Measurements from ENCODE around the gene RFX2.

Gene RFX2

DNA sequence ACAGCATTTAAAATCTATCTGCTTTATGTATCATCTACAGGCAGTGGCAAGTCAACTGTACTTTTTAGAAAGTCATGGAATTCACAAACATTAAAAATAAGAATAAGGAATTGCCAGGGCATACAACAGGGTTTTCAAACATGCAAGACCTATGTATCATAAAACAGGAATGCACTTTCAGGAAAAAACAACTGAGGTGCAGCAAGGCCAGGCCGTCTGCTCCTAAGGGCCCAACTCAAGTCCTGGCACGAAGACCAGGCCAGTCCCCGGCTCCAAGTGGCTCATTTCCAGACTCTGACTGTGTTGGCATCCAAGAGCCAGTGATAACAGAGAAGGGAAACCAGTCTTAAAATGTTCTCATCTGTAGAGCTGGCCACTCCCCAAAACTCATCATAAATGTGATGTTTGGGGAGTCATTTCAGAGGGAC lies 7.1 kb downstream of the RFX2 start:
- peak; percentile 94 for DNase-seq

DNA sequence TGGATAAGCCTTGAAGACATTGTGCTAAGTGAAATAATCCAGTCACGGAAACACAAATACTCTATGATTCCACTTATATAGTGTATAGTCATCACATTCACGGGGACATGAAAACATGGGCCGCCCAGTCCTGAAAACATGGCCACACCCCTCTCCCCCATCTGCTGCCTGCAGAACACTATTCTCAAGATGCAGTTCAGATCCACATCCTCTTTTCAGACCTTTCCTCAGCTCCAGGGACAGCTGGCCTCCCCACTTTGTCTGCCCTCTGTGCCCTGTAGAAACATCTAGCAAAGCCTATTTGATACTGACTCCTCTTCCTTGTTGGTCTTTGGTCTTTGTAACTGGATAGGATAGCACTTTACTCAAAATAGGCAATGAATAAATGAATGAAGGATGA lies 8.3 kb downstream of the RFX2 start:
- no peak for DNase-seq

DNA sequence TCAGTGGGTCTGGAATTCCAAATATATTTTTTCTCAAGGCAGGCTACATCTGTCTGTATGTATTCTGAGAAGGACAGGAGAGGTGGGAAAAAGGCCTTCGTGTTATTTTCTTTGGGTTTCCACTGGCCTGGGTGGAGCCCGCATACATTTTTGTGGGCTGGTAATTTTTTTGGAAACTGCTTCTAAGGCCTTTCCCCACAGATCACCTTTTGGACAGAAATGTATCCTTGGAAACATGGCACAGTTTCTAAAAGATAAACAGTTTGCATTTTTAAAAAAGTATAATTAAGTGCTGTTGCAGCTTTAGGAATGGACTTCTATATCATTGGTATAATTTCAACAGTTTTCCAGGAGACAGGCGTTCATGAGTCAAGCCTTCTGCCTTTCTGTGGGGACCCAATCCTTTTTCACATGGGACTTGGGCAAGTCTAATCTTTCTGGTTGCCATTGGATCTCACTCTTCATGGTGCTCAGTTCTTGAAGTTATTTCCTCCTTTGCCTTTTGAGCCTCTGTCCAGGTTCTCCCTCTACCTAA lies 8.9 kb downstream of the RFX2 start:
- no peak for DNase-seq

DNA sequence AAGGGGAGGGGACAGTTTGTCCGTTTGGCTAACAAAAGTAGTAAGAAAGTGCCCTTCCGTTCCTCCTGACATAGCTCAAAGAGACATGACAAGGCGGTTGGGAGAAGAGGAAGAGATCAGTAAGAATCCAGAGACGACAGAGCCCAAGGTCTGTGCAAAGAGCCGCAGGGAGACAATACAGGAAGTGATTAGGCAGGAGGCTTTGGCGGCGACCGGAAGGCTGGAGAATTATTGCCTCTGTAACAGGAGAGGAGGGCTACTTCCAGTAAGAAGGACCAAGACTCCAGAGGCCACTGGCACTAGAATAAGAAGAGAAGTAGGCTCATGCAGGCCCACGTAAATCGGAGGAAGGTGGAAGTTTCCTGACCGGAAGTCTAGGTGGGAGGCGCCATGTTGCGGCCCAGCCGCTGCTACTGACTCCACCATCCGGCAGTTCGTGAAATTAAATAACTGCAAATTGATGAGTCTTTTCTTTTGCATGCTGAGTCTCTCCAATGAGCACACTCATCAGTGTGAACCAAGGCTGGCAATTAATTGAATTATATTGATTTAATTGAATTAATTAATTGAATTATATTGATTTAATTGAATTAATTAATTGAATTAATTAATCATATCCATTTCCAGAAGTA lies 9.9 kb downstream of the RFX2 start:
- DNase-seq, result no peak

DNA sequence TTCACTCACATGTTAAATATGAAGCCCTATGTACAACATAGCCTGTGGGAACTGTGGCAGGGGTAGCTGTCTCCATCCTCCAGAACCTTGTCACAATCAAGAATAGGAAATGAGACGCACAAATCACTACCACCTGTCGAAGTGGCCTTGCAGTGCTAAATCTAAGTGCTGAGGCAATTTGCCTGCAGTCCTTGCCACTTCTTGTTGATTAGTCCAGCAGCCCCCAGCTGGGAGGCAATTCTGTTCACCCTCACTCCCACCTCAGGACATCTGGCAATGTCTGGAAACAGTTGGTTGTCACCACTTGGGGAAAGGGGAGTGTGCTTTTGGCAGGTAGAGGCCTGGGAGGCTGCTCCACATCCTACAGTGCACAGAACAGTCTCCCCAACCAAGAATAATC lies 10.7 kb downstream of the RFX2 start:
- DNase-seq, result no peak

DNA sequence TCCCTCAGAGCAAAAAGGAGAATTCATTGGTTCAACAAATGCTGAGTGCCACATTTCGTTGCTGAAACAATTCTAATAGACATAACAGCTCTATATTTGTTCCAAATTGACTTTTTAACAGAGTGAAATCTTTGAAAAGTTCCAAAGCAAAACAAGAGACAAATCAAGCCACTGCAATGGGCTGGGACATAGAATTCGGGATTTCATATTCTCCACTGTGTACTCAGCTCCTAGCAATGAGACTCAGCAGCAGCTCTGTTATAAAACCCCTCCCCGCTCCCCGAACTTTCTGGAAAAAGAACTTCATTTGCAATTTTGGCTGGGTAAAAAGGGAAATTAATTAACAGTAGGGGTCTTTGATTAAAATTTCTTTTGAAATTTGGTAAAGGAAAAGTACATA lies 11.3 kb downstream of the RFX2 start:
- DNase-seq, result no peak

DNA sequence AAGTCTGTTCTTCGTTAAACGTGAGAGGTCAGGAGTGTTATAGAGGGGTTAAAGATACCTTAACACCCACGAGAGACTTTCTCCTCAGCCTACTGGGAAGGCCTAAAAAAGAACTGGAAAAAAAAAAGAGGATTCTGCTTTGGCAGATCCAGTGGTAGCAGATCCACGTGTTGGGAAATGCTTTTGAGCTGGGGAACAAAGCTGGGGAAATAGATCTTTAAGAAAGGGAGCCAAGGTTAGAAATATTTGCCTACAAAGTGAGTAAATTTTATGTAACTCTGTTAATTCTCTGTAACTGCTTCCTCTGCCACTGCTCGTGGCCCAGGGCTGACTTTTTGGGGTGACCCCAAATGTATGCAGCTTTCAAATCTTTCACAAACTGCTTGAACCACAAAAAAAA lies 11.7 kb downstream of the RFX2 start:
- no peak for DNase-seq

DNA sequence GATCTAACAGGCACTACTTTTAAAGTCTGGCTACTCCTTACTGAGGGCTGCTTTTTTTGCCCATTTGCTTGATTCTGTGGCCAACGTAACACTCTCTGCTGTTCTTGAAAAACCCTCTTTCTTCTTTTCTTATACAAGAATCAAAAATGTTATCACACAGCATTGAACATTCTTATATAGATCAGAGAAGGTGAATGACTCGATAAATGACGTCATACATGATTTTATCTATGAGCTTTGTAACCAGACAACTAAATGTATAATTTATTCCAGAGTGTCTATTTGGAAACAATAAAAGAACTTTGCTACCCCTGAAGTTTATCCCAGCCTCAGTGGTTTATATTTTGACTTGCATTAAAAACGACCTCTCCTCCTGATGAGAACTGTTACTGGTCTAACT lies 12.4 kb downstream of the RFX2 start:
- no peak for DNase-seq

DNA sequence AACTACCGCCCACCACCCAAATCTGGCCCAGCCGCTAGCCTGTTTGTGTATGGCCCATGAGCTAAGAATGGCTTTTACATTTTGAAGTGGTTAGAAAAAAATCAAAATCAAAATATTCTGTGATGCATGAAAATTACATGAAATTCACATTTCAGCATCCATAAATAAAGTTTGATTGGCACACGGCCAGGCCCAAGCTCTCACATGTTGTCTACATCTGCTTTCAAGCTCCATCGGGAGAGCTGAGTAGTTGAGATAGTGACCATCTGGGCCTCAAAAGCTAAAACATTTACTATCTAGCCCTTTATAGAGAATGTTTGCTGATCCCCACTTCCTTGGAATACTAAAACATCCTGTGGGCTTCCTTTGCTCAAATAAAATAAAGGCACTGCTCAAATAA lies 14.5 kb downstream of the RFX2 start:
- DNase-seq, result no peak

DNA sequence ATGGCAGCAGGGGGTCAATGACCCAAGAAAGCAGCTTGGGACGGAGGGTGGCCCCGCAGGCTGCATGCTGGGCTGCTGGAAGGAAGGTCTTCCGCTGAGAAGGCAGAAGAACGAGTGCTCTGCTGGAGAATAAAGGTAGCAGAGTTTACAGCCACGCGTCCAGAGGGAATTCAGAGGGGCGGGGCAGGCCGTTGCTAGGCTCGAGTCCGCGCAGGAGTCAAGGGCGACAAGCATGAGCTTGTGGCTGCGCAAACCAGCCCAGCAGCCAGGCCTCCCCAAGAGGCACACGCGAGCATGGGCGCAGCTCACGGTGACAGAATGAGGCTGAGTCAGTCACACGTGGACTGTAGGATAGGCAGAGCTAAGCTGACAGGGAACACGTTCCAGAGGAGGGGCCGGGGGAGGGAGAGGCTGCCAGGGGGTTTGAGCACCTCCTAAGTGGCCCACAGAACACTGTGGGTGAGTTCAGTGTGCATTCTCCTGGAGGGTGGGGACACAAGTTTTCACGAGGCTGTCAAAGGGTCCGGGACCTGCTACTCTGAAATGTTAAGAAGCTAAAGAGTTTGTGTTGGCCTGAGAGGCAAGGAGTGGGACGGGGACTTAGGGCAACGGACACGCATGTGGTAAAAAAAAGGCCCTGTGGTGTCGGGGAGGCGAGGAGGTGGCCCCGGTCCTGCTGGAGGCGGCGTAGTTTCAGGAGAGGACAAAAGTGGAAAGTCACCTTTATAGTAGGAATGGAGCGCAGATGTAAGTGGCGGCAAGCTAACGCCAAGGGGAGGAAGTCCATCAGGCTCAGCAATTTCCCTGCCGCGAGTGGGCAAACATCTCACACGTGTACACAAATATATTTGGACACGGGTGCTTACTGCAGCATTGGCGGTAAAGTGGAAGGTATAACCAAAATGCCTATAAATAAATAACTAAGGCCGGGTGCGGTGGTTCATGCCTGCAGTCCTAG lies 17.7 kb downstream of the RFX2 start:
- peak; percentile 88 for DNase-seq

DNA sequence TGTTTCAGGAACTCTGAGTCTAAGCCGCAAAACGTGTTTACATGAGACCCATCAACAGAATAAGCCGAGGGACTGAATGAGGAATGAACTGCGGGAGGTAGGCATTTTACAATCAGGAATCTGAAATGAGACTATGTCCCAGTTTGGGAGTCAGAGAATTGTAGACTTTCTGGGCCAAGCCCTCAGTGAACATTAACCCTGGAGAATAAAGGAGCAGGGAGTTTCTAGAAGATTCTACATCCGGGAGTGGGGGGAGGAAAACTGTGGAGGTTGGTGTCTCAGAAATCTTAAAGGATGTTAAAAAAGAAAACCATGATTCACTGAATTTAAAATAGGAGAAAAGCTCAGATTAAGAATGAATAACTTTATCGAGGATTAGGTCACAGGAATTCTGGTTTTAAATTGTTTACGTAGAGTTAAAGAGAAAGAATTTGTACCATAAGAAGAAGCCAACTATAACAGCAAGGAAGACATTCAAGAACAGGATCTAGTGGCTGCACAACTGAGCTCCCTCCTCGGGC lies 18.5 kb downstream of the RFX2 start:
- DNase-seq, result peak; percentile 21

DNA sequence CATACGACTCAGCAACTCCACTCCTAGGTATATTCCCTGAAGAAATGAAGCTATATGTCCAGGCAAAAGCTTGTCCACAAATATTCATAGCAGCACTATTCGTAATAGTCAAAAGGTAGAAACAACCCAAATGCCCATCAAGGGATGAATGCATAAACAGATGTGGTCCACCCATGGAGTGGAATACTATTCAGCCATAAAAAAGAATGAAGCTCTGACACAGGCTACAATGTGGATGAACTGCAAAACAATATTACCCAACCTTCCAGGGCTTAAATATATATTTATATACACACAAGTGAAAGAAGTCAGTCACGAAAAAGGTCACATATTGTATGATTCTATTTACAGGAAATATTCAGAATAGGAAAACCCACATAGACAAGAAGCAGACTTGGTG lies 19.7 kb downstream of the RFX2 start:
- DNase-seq, result no peak

DNA sequence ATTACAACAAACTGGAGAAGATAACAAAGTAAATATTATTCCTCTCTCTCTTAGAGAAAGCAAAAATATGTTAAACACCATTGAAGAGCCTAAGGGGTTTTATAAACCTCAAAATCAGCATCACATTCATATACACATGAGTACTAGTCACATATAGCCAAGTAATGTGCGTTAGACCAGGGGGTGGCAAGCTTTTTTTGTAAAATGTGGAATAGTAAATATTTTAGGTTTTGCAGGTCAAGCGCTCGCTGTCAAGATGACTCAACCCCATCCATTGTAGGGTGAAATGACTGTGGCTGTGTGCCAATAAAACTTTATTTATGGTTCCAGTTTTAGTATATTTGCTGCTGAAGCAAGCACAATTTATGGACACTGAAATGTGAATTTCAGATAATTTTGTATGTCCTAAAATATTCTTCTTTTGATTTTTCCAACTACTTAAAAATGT lies 21.7 kb downstream of the RFX2 start:
- peak; percentile 57 for DNase-seq

DNA sequence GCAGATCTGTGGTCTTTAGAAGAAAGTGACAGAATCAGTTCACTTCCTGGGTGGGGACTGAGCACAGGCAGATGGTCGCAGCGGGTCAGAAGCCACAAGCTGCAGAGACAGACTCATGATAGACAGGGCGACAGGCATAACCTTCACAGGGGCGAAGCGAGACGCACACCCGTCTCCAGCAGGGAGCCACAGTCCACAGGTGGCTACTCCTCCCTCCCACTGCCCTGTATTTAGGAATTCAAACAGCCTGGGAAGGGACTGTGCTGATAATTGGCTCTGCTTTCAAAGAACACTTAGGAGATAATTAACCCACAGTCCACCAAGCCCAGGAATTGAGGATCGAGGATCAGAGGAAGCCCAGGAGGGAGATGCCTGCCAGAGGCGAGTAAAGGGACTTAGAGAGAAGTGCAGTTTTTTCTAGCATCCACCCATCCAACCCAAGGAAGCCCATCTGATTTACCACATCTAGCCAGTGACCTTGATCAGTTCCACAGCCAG lies 23.2 kb downstream of the RFX2 start:
- DNase-seq, result no peak

DNA sequence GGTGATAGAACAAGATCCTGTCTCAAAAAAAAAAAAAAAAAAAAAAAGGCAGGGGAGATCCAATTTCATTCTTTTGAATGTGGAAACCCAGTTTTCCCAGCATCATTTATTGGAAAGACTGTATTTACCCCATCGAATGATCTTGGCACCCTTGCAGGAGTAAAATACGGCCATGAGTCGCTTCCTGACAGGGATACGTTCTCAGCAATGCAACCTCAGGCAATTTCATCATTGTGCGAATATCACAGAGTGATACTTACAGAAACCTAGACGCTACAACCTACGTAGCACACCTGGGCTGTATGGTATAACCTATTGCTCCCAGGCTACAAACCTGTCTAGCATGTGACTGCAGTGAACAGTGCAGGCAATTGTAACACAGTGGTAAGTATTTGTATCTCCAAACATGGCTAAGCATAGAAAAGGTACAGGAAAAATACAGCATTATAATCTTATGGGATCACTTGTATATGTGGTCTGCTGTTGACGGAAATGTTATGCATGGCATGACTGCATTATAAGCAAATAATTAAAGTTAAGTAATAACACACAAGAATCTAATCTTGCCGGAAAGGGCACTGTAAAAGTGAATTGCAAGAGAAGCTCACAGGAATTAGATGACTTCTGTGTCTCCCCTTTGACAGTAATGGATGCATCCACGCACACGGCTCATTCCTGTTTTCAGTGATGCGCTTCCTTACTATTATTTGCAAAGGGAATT lies 24.1 kb downstream of the RFX2 start:
- peak; percentile 73 for DNase-seq

DNA sequence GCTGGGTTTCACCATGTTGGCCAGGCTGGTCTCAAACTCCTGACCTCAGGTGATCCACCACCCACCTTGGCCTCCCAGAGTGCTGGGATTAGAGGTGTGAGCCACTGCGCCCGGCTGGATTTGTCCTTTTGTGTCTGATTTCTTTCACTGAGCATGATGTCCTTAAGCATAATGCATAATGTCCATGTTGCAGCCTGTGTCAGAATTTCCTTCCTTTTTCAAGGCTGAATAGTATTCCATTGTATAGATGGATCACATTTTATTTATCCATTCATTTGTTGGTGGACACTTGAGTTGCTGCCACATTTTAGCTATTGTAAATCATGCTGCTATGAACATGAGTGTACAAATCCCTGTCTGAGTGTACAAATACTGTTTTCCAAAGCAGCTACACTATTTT lies 25.5 kb downstream of the RFX2 start:
- no peak for DNase-seq

DNA sequence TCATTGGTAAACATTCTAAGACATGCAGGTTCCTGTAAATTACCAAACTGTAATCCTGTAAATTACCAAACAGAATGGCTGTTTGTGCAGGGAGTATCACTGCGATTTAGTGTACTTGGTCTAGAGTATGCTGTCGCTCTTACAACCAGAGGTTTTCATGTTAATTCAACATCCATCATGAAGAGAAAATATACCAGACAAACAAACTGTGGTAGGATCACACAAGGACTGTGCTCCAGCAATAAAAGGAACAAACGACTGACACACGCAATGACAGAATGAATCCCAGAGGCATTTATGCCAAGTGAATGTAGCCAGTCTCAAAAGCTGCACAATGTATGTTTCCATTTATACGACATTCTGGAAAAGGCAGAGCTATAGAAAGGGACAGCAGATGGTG lies 31.2 kb downstream of the RFX2 start:
- no peak for DNase-seq

DNA sequence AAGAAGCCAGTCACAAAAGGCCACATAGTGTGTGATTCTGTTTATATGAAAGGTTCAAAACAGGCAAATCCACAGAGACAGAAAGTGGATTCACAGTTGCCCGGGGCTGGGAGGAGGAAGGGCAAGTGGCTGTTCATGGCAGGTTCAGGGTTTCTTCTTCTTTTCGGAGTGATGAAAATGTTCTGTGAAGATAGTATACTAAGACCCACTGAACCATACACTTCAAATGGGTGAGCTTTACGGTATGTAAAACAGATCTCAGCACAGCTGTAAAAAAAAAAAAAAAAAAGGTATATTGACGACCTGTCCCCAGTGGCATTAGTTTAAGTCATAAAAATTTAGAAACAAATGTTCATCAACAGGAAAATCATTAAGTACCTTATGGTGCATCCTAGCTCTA lies 32.2 kb downstream of the RFX2 start:
- no peak for DNase-seq

DNA sequence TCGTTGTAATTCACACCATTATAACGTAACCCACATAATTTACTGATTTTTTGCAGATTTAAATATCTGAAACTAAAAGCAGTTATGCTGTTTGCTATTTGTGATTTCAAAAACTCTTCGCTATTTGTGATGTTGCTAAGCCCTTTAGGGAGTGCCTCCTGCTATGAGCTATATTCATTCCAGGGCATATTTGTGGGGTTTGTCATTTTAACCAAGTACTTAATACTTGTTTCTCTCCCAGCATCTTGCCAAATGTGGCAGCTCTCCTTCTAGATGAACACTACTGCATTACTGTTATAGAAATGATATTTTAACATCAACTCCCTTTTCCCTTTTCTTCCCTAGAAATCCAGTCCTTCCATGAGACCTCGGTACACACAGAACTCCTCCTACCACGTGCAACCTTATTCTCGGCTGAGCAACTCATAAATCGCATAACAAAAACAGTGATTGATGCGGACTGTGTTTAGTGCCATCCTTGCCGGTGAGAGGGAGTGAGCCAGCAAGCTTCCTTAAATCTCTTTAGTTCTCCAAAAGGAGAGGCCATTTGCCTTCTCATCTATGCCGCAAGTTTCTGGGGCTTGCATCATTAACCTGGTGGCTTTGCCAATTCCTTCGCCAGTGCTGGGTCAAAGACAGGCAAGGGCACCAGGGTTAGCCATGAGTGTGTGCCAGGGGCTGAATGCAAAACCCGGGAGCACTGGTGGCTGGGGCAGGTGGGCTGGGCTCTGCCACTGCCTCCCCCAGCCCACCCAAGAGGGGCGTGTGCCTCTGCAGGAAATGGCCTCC lies 33.4 kb downstream of the RFX2 start:
- peak; percentile 90 for DNase-seq

DNA sequence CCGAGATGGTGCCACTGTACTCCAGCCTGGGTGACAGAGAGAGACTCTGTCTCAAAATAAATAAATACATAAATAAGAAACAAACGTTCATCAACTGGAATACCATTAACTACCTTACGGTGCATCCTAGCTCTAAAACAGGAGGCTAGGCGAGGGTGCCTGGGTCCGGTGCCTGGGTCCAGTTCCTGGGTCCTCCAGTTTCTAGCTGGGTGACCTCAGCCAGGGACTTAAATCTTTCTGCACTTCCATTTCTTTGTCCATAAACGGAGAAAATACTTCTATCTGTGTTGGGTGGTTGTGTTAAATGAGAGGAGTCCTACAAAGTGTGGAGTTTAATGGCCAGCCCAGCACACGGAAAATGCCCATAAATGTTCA lies 34.0 kb downstream of the RFX2 start:
- DNase-seq, result no peak

DNA sequence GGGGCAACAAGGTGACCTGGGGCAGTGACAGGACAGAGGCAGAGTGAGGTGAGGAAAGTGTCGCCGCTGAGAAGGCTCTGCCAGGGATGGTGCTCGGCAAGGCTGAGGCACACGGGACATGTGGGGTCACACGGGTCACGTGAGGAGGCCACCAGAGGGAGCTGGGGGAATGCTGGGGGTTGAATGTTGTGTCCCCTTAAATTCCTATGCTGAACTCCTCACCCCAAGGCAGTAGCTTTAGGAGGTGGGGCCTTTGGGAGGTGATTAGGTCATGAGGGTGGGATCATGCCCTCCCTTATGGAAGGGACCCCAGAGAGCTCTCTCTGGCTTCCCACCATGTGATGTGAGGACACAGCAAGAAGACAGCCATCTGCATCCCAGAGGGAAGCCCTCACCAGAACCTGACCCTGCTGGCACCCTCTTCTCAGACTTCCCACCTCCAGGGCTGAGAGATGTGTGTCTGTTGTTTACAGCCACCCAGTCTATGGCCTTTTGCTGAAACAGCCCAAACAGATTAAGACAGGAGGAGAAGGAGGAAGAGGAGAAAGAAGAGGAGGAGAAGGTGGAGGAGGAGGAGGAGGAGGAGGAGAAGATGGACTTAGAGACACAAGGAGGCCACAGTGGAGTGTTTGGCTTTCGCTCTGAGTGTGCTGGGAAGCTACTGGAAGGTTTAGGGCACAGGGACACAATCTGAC lies 35.4 kb downstream of the RFX2 start:
- no peak for DNase-seq

All from EL (cell line).